Ascending aorta (tissue), 2 donors: ENCODE data around the gene PRKAG1. TPM values are rescaled to one million over a fixed set of nuclear protein-coding genes. Genes with fewer than 3 reads are reported as not detected.

ENCODE experiments used
- DNase-seq, 2 donors: peaks; one replicate each; pipeline ENCODE4 v3.0.0-alpha.2; 2019; ENCODE audit warnings: low spot score in 2 of 2
- H3K27ac ChIP-seq, 2 donors: fragments of 200-600 bp; sonication (generic); one replicate each; pipeline ENCODE4 v1.5.1; 2016 to 2017; ENCODE audit warnings: mild to moderate bottlenecking in 1 of 2
- H3K27me3 ChIP-seq: fragments of 200-600 bp; sonication (generic); one replicate; pipeline ENCODE4 v1.5.1; 2017
- H3K36me3 ChIP-seq, 2 donors: fragments of 200-600 bp; sonication (generic); one replicate each; pipeline ENCODE4 v1.5.1; 2016
- H3K4me1 ChIP-seq, 2 donors: fragments of 200-600 bp; sonication (generic); one replicate each; pipeline ENCODE4 v1.5.1; 2016 to 2017; ENCODE audit warnings: mild to moderate bottlenecking in 1 of 2
- H3K4me3 ChIP-seq, 2 donors: fragments of 200-600 bp; sonication (generic); one replicate each; pipeline ENCODE4 v1.5.1; 2016 to 2017; ENCODE audit warnings: mild to moderate bottlenecking in 1 of 2
- H3K9me3 ChIP-seq, 2 donors: fragments of 200-600 bp; sonication (generic); one replicate each; pipeline ENCODE4 v1.5.1; 2016
- CTCF ChIP-seq, 3 experiments: fragments of 200-600 bp in 2 of 3; fragments of 450-650 bp in 1 of 3; sonication (generic) in 2 of 3; IDR thresholded peaks; one replicate each; pipeline ENCODE4 v1.5.1; 2016 to 2019; ENCODE audit warnings: antibody characterized with exemption in 3 of 3, mild to moderate bottlenecking in 1 of 3, moderate library complexity in 1 of 3
- intact Hi-C: fragments of 100-400 bp; cut with DNase I; formaldehyde crosslinking; loops from one replicate; pipeline ENCODE4 v1.15.1; 2023
- total RNA-seq: library from RNA; depleted of rRNA; stranded (reverse); fragments of >200 nt; gene quantifications from one replicate; pipeline ENCODE4 v1.1.0, GENCODE V29; 2016

PRKAG1 gene
- total RNA-seq, 1 donor from 2014 or later: 32.8 TPM

- H3K27ac ChIP-seq: no peak overlapping the region
- H3K27me3 ChIP-seq: no peaks in the 10 kb centered on the region
- H3K4me3 ChIP-seq: no peak overlapping the region
- H3K36me3 ChIP-seq: peaks cover 90 to 96% of the 10 kb centered on the region in 2 donors
- H3K9me3 ChIP-seq: no peaks in the 10 kb centered on the region
- H3K4me1 ChIP-seq: no peaks in the 10 kb centered on the region
- DNase-seq: no peak
- intact Hi-C loops: no loop called here
- no peak for TF ChIP-seq CTCF (IDR thresholded peaks at IDR 0.05)
These were observed 18.8 kb upstream of the PRKAG1 start for GRCh38 chr12:49037111-49037946.

GRCh38 chr12:49036029-49036428, 17.5 kb upstream of the PRKAG1 start:
- intact Hi-C loops: no loop called here
- no peak for TF ChIP-seq CTCF (IDR thresholded peaks at IDR 0.05)
- Histone ChIP-seq H3K36me3 (peaks cover 88 to 95% of the 10 kb centered on the region in 2 donors), H3K9me3 (no peaks in the 10 kb centered on the region), H3K27ac (no peak overlapping the region), H3K27me3 (no peaks in the 10 kb centered on the region), H3K4me3 (no peak overlapping the region), H3K4me1 (no peaks in the 10 kb centered on the region)
- no peak for DNase-seq

- no peak for DNase-seq
- H3K27ac ChIP-seq: no peak overlapping the region
- intact Hi-C loops: no loop called here
- H3K4me1 ChIP-seq: no peaks in the 10 kb centered on the region
- peaks cover 71 to 83% of the 10 kb centered on the region in 2 donors for H3K36me3 ChIP-seq
- H3K9me3 ChIP-seq: no peaks in the 10 kb centered on the region
- no peak for TF ChIP-seq CTCF (IDR thresholded peaks at IDR 0.05)
- H3K27me3 ChIP-seq: no peaks in the 10 kb centered on the region
- no peak overlapping the region for H3K4me3 ChIP-seq
These were observed 15.7 kb upstream of the PRKAG1 start for GRCh38 chr12:49034286-49034622.

- H3K36me3 ChIP-seq: peaks cover 71 to 83% of the 10 kb centered on the region in 2 donors
- H3K27me3 ChIP-seq: no peaks in the 10 kb centered on the region
- DNase-seq: no peak
- no peak overlapping the region for H3K27ac ChIP-seq
- intact Hi-C loops: no loop called here
- H3K4me1 ChIP-seq: no peaks in the 10 kb centered on the region
- H3K4me3 ChIP-seq: no peak overlapping the region
- no peak for TF ChIP-seq CTCF (IDR thresholded peaks at IDR 0.05)
- no peaks in the 10 kb centered on the region for H3K9me3 ChIP-seq
These were observed 15.2 kb upstream of the PRKAG1 start for GRCh38 chr12:49033611-49034285.

- H3K27ac ChIP-seq: no peak overlapping the region
These were observed 14.3 kb upstream of the PRKAG1 start for GRCh38 chr12:49032679-49033447.

More at GRCh38 chr12:49032679-49033447, 14.3 kb upstream of the PRKAG1 start:
- no peak for DNase-seq
- Histone ChIP-seq H3K9me3 (no peaks in the 10 kb centered on the region), H3K4me1 (no peaks in the 10 kb centered on the region), H3K27me3 (no peaks in the 10 kb centered on the region), H3K36me3 (peaks cover 70 to 83% of the 10 kb centered on the region in 2 donors), H3K4me3 (no peak overlapping the region)
- TF ChIP-seq CTCF (IDR thresholded peaks at IDR 0.05): no peak
- intact Hi-C loops: no loop called here
